ENCODE results near the gene LPP. TPM values are rescaled to one million over a fixed set of nuclear protein-coding genes. Genes with fewer than 3 reads are reported as not detected.

The LPP gene
- total RNA-seq, 1 experiment from 2014 or later: 54.0 TPM

DNA sequence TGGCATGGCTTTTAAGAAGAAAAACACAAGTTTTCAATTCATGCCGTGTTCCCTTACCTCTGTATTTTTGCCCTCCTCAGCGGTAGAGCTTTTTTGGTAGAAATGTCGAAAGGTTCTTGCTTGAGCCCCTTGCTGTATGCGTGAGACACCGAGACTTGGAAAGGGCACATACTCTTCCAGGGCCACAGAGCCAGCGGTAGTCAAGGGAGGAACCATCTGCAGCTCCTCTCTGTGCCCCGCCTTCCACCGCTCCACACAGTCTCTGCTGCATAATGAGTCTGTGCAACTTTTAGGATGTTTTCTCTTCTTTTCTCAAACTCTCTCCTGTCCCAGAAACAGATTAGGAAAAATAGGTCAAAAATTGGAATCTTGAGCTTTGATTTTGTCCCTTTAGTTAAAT is 77.5 kb downstream of the LPP start:
- no peaks in the 10 kb centered on the region for H3K9me3 ChIP-seq (ENCODE audit: control insufficient read depth in 1 of 2, insufficient read depth in 1 of 2, low read depth in 1 of 2, low read length in 2 of 2)
- BruUV-seq (replicated peaks): no TSS peak
- no peaks in the 10 kb centered on the region for H3K9me2 ChIP-seq (ENCODE audit: insufficient read depth)
- ChIA-PET POLR2A (no interaction called here), RAD21 (ENCODE audit: low non-redundant PET in 1 of 2, low total read pairs in 2 of 2, uncharacterized antibody in 2 of 2, unreplicated experiment in 2 of 2) (no interaction called here), CTCF (no interaction called here)
- H4K20me1 ChIP-seq (ENCODE audit: insufficient read depth): no peaks in the 10 kb centered on the region
- no peaks in the 10 kb centered on the region for H3K36me3 ChIP-seq (ENCODE audit: control insufficient read depth in 1 of 2, insufficient read depth in 2 of 2, low read length in 2 of 2)
- H2AFZ ChIP-seq (ENCODE audit: low read depth, low read length, poor library complexity, severe bottlenecking): no peak overlapping the region
- no peak overlapping the region for H3K4me3 ChIP-seq (replicated peaks in 1 of 2; ENCODE audit: low read depth in 1 of 2, low read length in 2 of 2)
- H3K4me1 ChIP-seq (ENCODE audit: control insufficient read depth in 1 of 2, insufficient read depth in 2 of 2, low read length in 2 of 2): peaks cover 0 to 9% of the 10 kb centered on the region in 2 experiments; a peak in 2 of 4 replicates
- peak overlapping the region; percentile 43; the same call in 1 of the 2 replicates for H3K4me2 ChIP-seq (ENCODE audit: low read length)
- DNase-seq (ENCODE audit: low read depth, low spot score) (no peak), ATAC-seq (no peak)
- no peak overlapping the region for H3K27ac ChIP-seq (ENCODE audit: low read depth, low read length)
- TF ChIP-seq POLR2A (IDR thresholded peaks at IDR 0.05; ENCODE audit: borderline replicate concordance, extremely low read depth, insufficient read depth, insufficient read length) (no peak), SIN3A (IDR thresholded peaks at IDR 0.05; ENCODE audit: low read depth) (no peak), CBX3 (IDR thresholded peaks at IDR 0.05; ENCODE audit: low read depth) (no peak), RAD21 (IDR thresholded peaks at IDR 0.05; ENCODE audit: low read depth) (no peak)
- H3K9ac ChIP-seq (ENCODE audit: low read length): no peak overlapping the region
- no peaks in the 10 kb centered on the region for H3K27me3 ChIP-seq (ENCODE audit: insufficient read depth, low read length)
- intact Hi-C loops (cut with micrococcal nuclease): no loop called here
- peaks cover 20% of the 10 kb centered on the region; the same call in 1 of the 2 replicates for H3K79me2 ChIP-seq (ENCODE audit: insufficient read depth, low read length)

DNA sequence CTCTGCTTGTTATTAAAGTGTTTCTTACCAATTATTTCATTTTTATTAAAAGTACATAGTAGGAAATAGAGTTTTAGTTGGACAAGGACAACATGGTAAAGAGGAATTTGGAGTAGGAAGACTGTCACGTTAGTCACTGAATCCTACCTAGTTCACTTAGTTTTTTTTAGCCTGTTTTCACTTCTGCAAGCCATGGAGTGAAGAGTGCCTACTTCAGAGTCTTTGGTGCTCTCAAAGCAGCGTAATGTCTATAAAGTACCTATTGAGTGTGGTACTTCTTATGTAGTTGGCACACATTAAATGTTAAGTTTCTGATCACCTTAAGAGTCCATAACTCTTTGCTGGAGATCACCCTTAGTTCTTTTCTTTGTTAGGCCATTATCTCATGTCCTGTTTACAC is 78.7 kb downstream of the LPP start:
- Histone ChIP-seq H3K4me2 (ENCODE audit: low read length) (no peak overlapping the region), H3K4me3 (replicated peaks in 1 of 2; ENCODE audit: low read depth in 1 of 2, low read length in 2 of 2) (no peak overlapping the region), H3K36me3 (ENCODE audit: control insufficient read depth in 1 of 2, insufficient read depth in 2 of 2, low read length in 2 of 2) (no peaks in the 10 kb centered on the region), H3K9ac (ENCODE audit: low read length) (no peak overlapping the region), H3K9me2 (ENCODE audit: insufficient read depth) (no peaks in the 10 kb centered on the region), H3K9me3 (ENCODE audit: control insufficient read depth in 1 of 2, insufficient read depth in 1 of 2, low read depth in 1 of 2, low read length in 2 of 2) (no peaks in the 10 kb centered on the region), H3K27ac (ENCODE audit: low read depth, low read length) (no peak overlapping the region), H3K4me1 (ENCODE audit: control insufficient read depth in 1 of 2, insufficient read depth in 2 of 2, low read length in 2 of 2) (peaks cover 0 to 9% of the 10 kb centered on the region in 2 experiments; a peak in 2 of 4 replicates), H3K27me3 (ENCODE audit: insufficient read depth, low read length) (no peaks in the 10 kb centered on the region), H2AFZ (ENCODE audit: low read depth, low read length, poor library complexity, severe bottlenecking) (no peak overlapping the region), H4K20me1 (ENCODE audit: insufficient read depth) (no peaks in the 10 kb centered on the region), H3K79me2 (ENCODE audit: insufficient read depth, low read length) (peaks cover 23% of the 10 kb centered on the region; the same call in 1 of the 2 replicates)
- ChIA-PET CTCF (no interaction called here), POLR2A (no interaction called here), RAD21 (ENCODE audit: low non-redundant PET in 1 of 2, low total read pairs in 2 of 2, uncharacterized antibody in 2 of 2, unreplicated experiment in 2 of 2) (no interaction called here)
- no peak for ATAC-seq
- TF ChIP-seq SRF (IDR thresholded peaks at IDR 0.05; ENCODE audit: low read depth): no peak
- no peak for TF ChIP-seq POLR2AphosphoS5 (IDR thresholded peaks at IDR 0.05; ENCODE audit: low read depth, low read length)
- TF ChIP-seq FOSL1 (IDR thresholded peaks at IDR 0.05; ENCODE audit: low read depth): no peak
- no peak for TF ChIP-seq SP1 (IDR thresholded peaks at IDR 0.05; ENCODE audit: low read depth)
- TF ChIP-seq, protein P1, sequence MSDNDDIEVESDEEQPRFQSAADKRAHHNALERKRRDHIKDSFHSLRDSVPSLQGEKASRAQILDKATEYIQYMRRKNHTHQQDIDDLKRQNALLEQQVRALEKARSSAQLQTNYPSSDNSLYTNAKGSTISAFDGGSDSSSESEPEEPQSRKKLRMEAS (IDR thresholded peaks at IDR 0.05): no peak
- no peak for TF ChIP-seq YY1 (IDR thresholded peaks at IDR 0.05; ENCODE audit: extremely low read depth, insufficient replicate concordance, low read depth, low read length)
- TF ChIP-seq ZFX (IDR thresholded peaks at IDR 0.05): no peak
- no peak for TF ChIP-seq TCF7L2 (IDR thresholded peaks at IDR 0.05; ENCODE audit: borderline replicate concordance, extremely low read depth, insufficient read depth, insufficient read length)
- DNase-seq (ENCODE audit: low read depth, low spot score): no peak
- BruUV-seq (replicated peaks): no TSS peak
- intact Hi-C loops (cut with micrococcal nuclease): no loop called here
